ENCODE results near the gene TMEM154.

TMEM154 gene

GRCh38 chr4:152660526-152660925 lies 19.3 kb downstream of the TMEM154 start:
- no peak overlapping the region for H2BK120ac ChIP-seq (ENCODE audit: low read depth, low read length)
- no peak overlapping the region for H4K91ac ChIP-seq (ENCODE audit: low read length)
- no peak overlapping the region for H4K8ac ChIP-seq (ENCODE audit: low read length)
- H3K27me3 ChIP-seq (ENCODE audit: control insufficient read depth in 1 of 2, insufficient read depth in 1 of 2, low read length in 2 of 2), result peaks cover 0 to 5% of the 10 kb centered on the region in 2 experiments
- H3K27ac ChIP-seq (ENCODE audit: low read length, poor library complexity, severe bottlenecking), result no peak overlapping the region
- peaks cover 35% of the 10 kb centered on the region for H3K9me3 ChIP-seq (ENCODE audit: control insufficient read depth, low read length)
- H3K36me3 ChIP-seq (ENCODE audit: control insufficient read depth in 1 of 2, insufficient read depth in 2 of 2, low read depth in 1 of 2, low read length in 2 of 2), result peaks cover 0 to 5% of the 10 kb centered on the region in 2 experiments
- H3K4ac ChIP-seq (ENCODE audit: low read depth in 1 of 2, low read length in 2 of 2), result no peak overlapping the region
- no peak overlapping the region for H3K9ac ChIP-seq (ENCODE audit: low read length)
- H2BK12ac ChIP-seq (ENCODE audit: low read length in 2 of 2), result no peak overlapping the region
- H3K18ac ChIP-seq (ENCODE audit: low read depth in 1 of 2, low read length in 2 of 2), result no peak overlapping the region
- H3K4me2 ChIP-seq (ENCODE audit: low read length, poor library complexity, severe bottlenecking), result no peak overlapping the region
- no peak overlapping the region for H2AK5ac ChIP-seq (ENCODE audit: low read length, severe bottlenecking)
- H3K14ac ChIP-seq (ENCODE audit: low read length in 2 of 2), result no peak overlapping the region
- no peak overlapping the region for H3K4me3 ChIP-seq (ENCODE audit: insufficient read depth in 1 of 2, low read depth in 1 of 2, low read length in 2 of 2)
- H3K4me1 ChIP-seq (ENCODE audit: control insufficient read depth, insufficient read depth, low read depth, low read length), result peaks cover 1% of the 10 kb centered on the region
- DNase-seq, result no peak
- no peak overlapping the region for H3K23ac ChIP-seq (ENCODE audit: low read length in 2 of 2)
- no peak overlapping the region for H2BK5ac ChIP-seq (ENCODE audit: low read depth, low read length, poor library complexity, severe bottlenecking)
- peaks cover 35% of the 10 kb centered on the region for H3K79me1 ChIP-seq (replicated peaks; ENCODE audit: low read length, poor library complexity, severe bottlenecking)
- WGBS, result 94% methylated on average over 5 of the region's 5 CpGs
- H2AFZ ChIP-seq (ENCODE audit: low read depth, low read length), result no peak overlapping the region
- no peak overlapping the region for H2BK15ac ChIP-seq (ENCODE audit: low read depth, poor library complexity, severe bottlenecking)

GRCh38 chr4:152659806-152660205 lies 20.0 kb downstream of the TMEM154 start:
- H2BK12ac ChIP-seq (ENCODE audit: low read length in 2 of 2), result no peak overlapping the region
- H3K4me3 ChIP-seq (ENCODE audit: insufficient read depth in 1 of 2, low read depth in 1 of 2, low read length in 2 of 2), result no peak overlapping the region
- no peak overlapping the region for H4K91ac ChIP-seq (ENCODE audit: low read length)
- H3K14ac ChIP-seq (ENCODE audit: low read length in 2 of 2), result no peak overlapping the region
- 87% methylated on average over 4 of the region's 4 CpGs for WGBS
- no peak overlapping the region for H2BK120ac ChIP-seq (ENCODE audit: low read depth, low read length)
- no peak overlapping the region for H2BK5ac ChIP-seq (ENCODE audit: low read depth, low read length, poor library complexity, severe bottlenecking)
- peaks cover 1% of the 10 kb centered on the region for H3K4me1 ChIP-seq (ENCODE audit: control insufficient read depth, insufficient read depth, low read depth, low read length)
- H2AFZ ChIP-seq (ENCODE audit: low read depth, low read length), result no peak overlapping the region
- H3K18ac ChIP-seq (ENCODE audit: low read depth in 1 of 2, low read length in 2 of 2), result no peak overlapping the region
- no peak for DNase-seq
- peaks cover 35% of the 10 kb centered on the region for H3K9me3 ChIP-seq (ENCODE audit: control insufficient read depth, low read length)
- H3K9ac ChIP-seq (ENCODE audit: low read length), result no peak overlapping the region
- H2AK5ac ChIP-seq (ENCODE audit: low read length, severe bottlenecking), result no peak overlapping the region
- no peak overlapping the region for H3K4ac ChIP-seq (ENCODE audit: low read depth in 1 of 2, low read length in 2 of 2)
- no peak overlapping the region for H3K27ac ChIP-seq (ENCODE audit: low read length, poor library complexity, severe bottlenecking)
- no peak overlapping the region for H4K8ac ChIP-seq (ENCODE audit: low read length)
- peaks cover 0 to 7% of the 10 kb centered on the region in 2 experiments for H3K36me3 ChIP-seq (ENCODE audit: control insufficient read depth in 1 of 2, insufficient read depth in 2 of 2, low read depth in 1 of 2, low read length in 2 of 2)
- H3K79me1 ChIP-seq (replicated peaks; ENCODE audit: low read length, poor library complexity, severe bottlenecking), result peaks cover 35% of the 10 kb centered on the region
- H3K4me2 ChIP-seq (ENCODE audit: low read length, poor library complexity, severe bottlenecking), result no peak overlapping the region
- no peak overlapping the region for H2BK15ac ChIP-seq (ENCODE audit: low read depth, poor library complexity, severe bottlenecking)
- H3K27me3 ChIP-seq (ENCODE audit: control insufficient read depth in 1 of 2, insufficient read depth in 1 of 2, low read length in 2 of 2), result peaks cover 0 to 5% of the 10 kb centered on the region in 2 experiments
- H3K23ac ChIP-seq (ENCODE audit: low read length in 2 of 2), result no peak overlapping the region

GRCh38 chr4:152657657-152658056 lies 22.1 kb downstream of the TMEM154 start:
- 96% methylated on average over 2 of the region's 2 CpGs for WGBS
- Histone ChIP-seq H3K79me1 (replicated peaks; ENCODE audit: low read length, poor library complexity, severe bottlenecking) (peaks cover 30% of the 10 kb centered on the region), H3K27ac (ENCODE audit: low read length, poor library complexity, severe bottlenecking) (no peak overlapping the region), H2BK12ac (ENCODE audit: low read length in 2 of 2) (no peak overlapping the region), H3K23ac (ENCODE audit: low read length in 2 of 2) (no peak overlapping the region), H2AK5ac (ENCODE audit: low read length, severe bottlenecking) (no peak overlapping the region), H3K4me1 (ENCODE audit: control insufficient read depth, insufficient read depth, low read depth, low read length) (no peaks in the 10 kb centered on the region), H3K9ac (ENCODE audit: low read length) (no peak overlapping the region), H4K91ac (ENCODE audit: low read length) (no peak overlapping the region), H2BK15ac (ENCODE audit: low read depth, poor library complexity, severe bottlenecking) (no peak overlapping the region), H3K36me3 (ENCODE audit: control insufficient read depth in 1 of 2, insufficient read depth in 2 of 2, low read depth in 1 of 2, low read length in 2 of 2) (peaks cover 0 to 7% of the 10 kb centered on the region in 2 experiments), H2AFZ (ENCODE audit: low read depth, low read length) (no peak overlapping the region), H3K18ac (ENCODE audit: low read depth in 1 of 2, low read length in 2 of 2) (no peak overlapping the region), H3K9me3 (ENCODE audit: control insufficient read depth, low read length) (peaks cover 35% of the 10 kb centered on the region), H3K4me2 (ENCODE audit: low read length, poor library complexity, severe bottlenecking) (no peak overlapping the region), H3K14ac (ENCODE audit: low read length in 2 of 2) (no peak overlapping the region), H3K4me3 (ENCODE audit: insufficient read depth in 1 of 2, low read depth in 1 of 2, low read length in 2 of 2) (no peak overlapping the region), H3K4ac (ENCODE audit: low read depth in 1 of 2, low read length in 2 of 2) (no peak overlapping the region), H2BK120ac (ENCODE audit: low read depth, low read length) (no peak overlapping the region), H4K8ac (ENCODE audit: low read length) (no peak overlapping the region), H3K27me3 (ENCODE audit: control insufficient read depth in 1 of 2, insufficient read depth in 1 of 2, low read length in 2 of 2) (peaks cover 0 to 5% of the 10 kb centered on the region in 2 experiments), H2BK5ac (ENCODE audit: low read depth, low read length, poor library complexity, severe bottlenecking) (no peak overlapping the region)
- DNase-seq, result no peak

GRCh38 chr4:152655272-152656129 lies 24.3 kb downstream of the TMEM154 start:
- no peak overlapping the region for H3K4ac ChIP-seq (ENCODE audit: low read depth in 1 of 2, low read length in 2 of 2)
- H2AK5ac ChIP-seq (ENCODE audit: low read length, severe bottlenecking), result no peak overlapping the region
- H3K79me1 ChIP-seq (replicated peaks; ENCODE audit: low read length, poor library complexity, severe bottlenecking), result peaks cover 23% of the 10 kb centered on the region
- H3K27ac ChIP-seq (ENCODE audit: low read length, poor library complexity, severe bottlenecking), result no peak overlapping the region
- peak overlapping the region; percentile 40 for H4K91ac ChIP-seq (ENCODE audit: low read length)
- 93% methylated on average over 6 of the region's 7 CpGs for WGBS
- H3K4me2 ChIP-seq (ENCODE audit: low read length, poor library complexity, severe bottlenecking), result no peak overlapping the region
- H3K9ac ChIP-seq (ENCODE audit: low read length), result no peak overlapping the region
- peaks cover 35% of the 10 kb centered on the region for H3K9me3 ChIP-seq (ENCODE audit: control insufficient read depth, low read length)
- no peak overlapping the region for H3K18ac ChIP-seq (ENCODE audit: low read depth in 1 of 2, low read length in 2 of 2)
- H3K36me3 ChIP-seq (ENCODE audit: control insufficient read depth in 1 of 2, insufficient read depth in 2 of 2, low read depth in 1 of 2, low read length in 2 of 2), result peaks cover 0 to 7% of the 10 kb centered on the region in 2 experiments
- H3K14ac ChIP-seq (ENCODE audit: low read length in 2 of 2), result no peak overlapping the region
- no peak overlapping the region for H4K8ac ChIP-seq (ENCODE audit: low read length)
- H2AFZ ChIP-seq (ENCODE audit: low read depth, low read length), result no peak overlapping the region
- no peaks in the 10 kb centered on the region for H3K27me3 ChIP-seq (ENCODE audit: control insufficient read depth in 1 of 2, insufficient read depth in 1 of 2, low read length in 2 of 2)
- no peak overlapping the region for H3K4me3 ChIP-seq (ENCODE audit: insufficient read depth in 1 of 2, low read depth in 1 of 2, low read length in 2 of 2)
- no peak overlapping the region for H2BK15ac ChIP-seq (ENCODE audit: low read depth, poor library complexity, severe bottlenecking)
- no peak overlapping the region for H2BK5ac ChIP-seq (ENCODE audit: low read depth, low read length, poor library complexity, severe bottlenecking)
- no peak overlapping the region for H3K23ac ChIP-seq (ENCODE audit: low read length in 2 of 2)
- H3K4me1 ChIP-seq (ENCODE audit: control insufficient read depth, insufficient read depth, low read depth, low read length), result no peaks in the 10 kb centered on the region
- no peak overlapping the region for H2BK12ac ChIP-seq (ENCODE audit: low read length in 2 of 2)
- H2BK120ac ChIP-seq (ENCODE audit: low read depth, low read length), result no peak overlapping the region
- DNase-seq, result no peak
